CD14-positive monocyte (primary cell): ENCODE results near the gene NDST3. TPM values are rescaled to one million over a fixed set of nuclear protein-coding genes. Genes with fewer than 3 reads are reported as not detected.

ENCODE experiments used
- DNase-seq, 3 donors: peaks; one replicate each; pipeline ENCODE4 v3.0.0-alpha.2; 2011 to 2022
- H2AFZ ChIP-seq: 2 replicates; pipeline ENCODE4 v1.6.0; 2012; ENCODE audit warnings: mild to moderate bottlenecking, low read depth, low read length, inconsistent platforms; ENCODE audit not compliant: insufficient read depth, poor library complexity, severe bottlenecking
- H3K27ac ChIP-seq, 2 donors: 1 replicate in 1 of 2; 2 replicates in 1 of 2; pipeline ENCODE4 v1.5.1; 2012 to 2013; ENCODE audit warnings: low read length in 2 of 2, control low read depth in 1 of 2, inconsistent platforms in 1 of 2, low read depth in 1 of 2, mild to moderate bottlenecking in 1 of 2
- H3K27me3 ChIP-seq, 2 donors: one replicate each; pipeline versions ENCODE4 v1.6.0 to v1.6.1; 2011 to 2013; ENCODE audit warnings: low read length in 2 of 2; ENCODE audit not compliant: control insufficient read depth in 2 of 2, insufficient read depth in 2 of 2
- H3K36me3 ChIP-seq, 2 donors: replicated peaks in 1 of 2; 1 replicate in 1 of 2; 2 replicates in 1 of 2; pipeline versions ENCODE4 v1.5.1 to v1.6.1; 2012 to 2013; ENCODE audit warnings: low read length in 2 of 2, control low read depth in 1 of 2, inconsistent platforms in 1 of 2, mild to moderate bottlenecking in 1 of 2; ENCODE audit not compliant: insufficient read depth in 2 of 2, control insufficient read depth in 1 of 2
- H3K4me1 ChIP-seq, 2 donors: 1 replicate in 1 of 2; 2 replicates in 1 of 2; pipeline versions ENCODE4 v1.5.1 to v1.6.1; 2012 to 2013; ENCODE audit warnings: low read length in 2 of 2, control low read depth in 1 of 2, inconsistent platforms in 1 of 2, mild to moderate bottlenecking in 1 of 2, moderate library complexity in 1 of 2; ENCODE audit not compliant: insufficient read depth in 2 of 2, control insufficient read depth in 1 of 2
- H3K4me2 ChIP-seq: replicated peaks from 2 replicates; pipeline ENCODE3; 2012; ENCODE audit warnings: low read length, moderate library complexity, mild to moderate bottlenecking; ENCODE audit not compliant: poor library complexity, severe bottlenecking; ENCODE audit errors: extremely low read depth
- H3K4me3 ChIP-seq, 3 experiments: fragments of 200-600 bp in 1 of 3; sonication (generic) in 1 of 3; replicated peaks in 1 of 3; 1 replicate in 2 of 3; 2 replicates in 1 of 3; pipeline ENCODE4 v1.5.1; 2011 to 2013; ENCODE audit warnings: low read length in 3 of 3, mild to moderate bottlenecking in 3 of 3, control low read depth in 2 of 3, low read depth in 2 of 3, inconsistent platforms in 1 of 3, moderate library complexity in 1 of 3
- H3K79me2 ChIP-seq: 2 replicates; pipeline ENCODE4 v1.6.0; 2012; ENCODE audit warnings: mild to moderate bottlenecking, control low read depth, inconsistent platforms, low read length, moderate library complexity; ENCODE audit not compliant: insufficient read depth
- H3K9ac ChIP-seq: 2 replicates; pipeline ENCODE4 v1.6.0; 2017; ENCODE audit warnings: low read length, mild to moderate bottlenecking; ENCODE audit not compliant: insufficient read depth, poor library complexity, severe bottlenecking
- H3K9me3 ChIP-seq, 2 donors: replicated peaks in 1 of 2; 1 replicate in 1 of 2; 2 replicates in 1 of 2; pipeline versions ENCODE4 v1.5.1 to v1.6.1; 2012 to 2013; ENCODE audit warnings: low read length in 2 of 2, control low read depth in 1 of 2; ENCODE audit not compliant: control insufficient read depth in 1 of 2, insufficient read depth in 1 of 2
- H4K20me1 ChIP-seq: 2 replicates; pipeline ENCODE4 v1.6.0; 2012; ENCODE audit warnings: mild to moderate bottlenecking, low read length, control low read depth, moderate library complexity; ENCODE audit not compliant: insufficient read depth
- H3K27ac Mint-ChIP-seq, 7 donors: one replicate each; pipeline ENCODE4 v1.8.0; 2020; ENCODE audit warnings: mild to moderate bottlenecking in 7 of 7, mixed read lengths in 7 of 7, moderate library complexity in 6 of 7, inconsistent platforms in 2 of 7
- H3K27me3 Mint-ChIP-seq, 3 donors: one replicate each; pipeline ENCODE4 v1.8.0; 2021 to 2022; ENCODE audit warnings: low read depth in 3 of 3, mild to moderate bottlenecking in 3 of 3, mixed read lengths in 3 of 3, moderate library complexity in 3 of 3, inconsistent platforms in 1 of 3
- H3K36me3 Mint-ChIP-seq, 2 donors: one replicate each; pipeline ENCODE4 v1.8.0; 2020; ENCODE audit warnings: mixed read lengths in 2 of 2, inconsistent platforms in 1 of 2, mild to moderate bottlenecking in 1 of 2
- H3K4me1 Mint-ChIP-seq: one replicate; pipeline ENCODE4 v1.8.0; 2020; ENCODE audit warnings: mild to moderate bottlenecking, mixed read lengths
- H3K4me3 Mint-ChIP-seq, 2 donors: one replicate each; pipeline ENCODE4 v1.8.0; 2020; ENCODE audit warnings: mild to moderate bottlenecking in 2 of 2, mixed read lengths in 2 of 2, moderate library complexity in 1 of 2
- H3K9me3 Mint-ChIP-seq, 7 donors: one replicate each; pipeline ENCODE4 v1.8.0; 2020 to 2022; ENCODE audit warnings: mixed read lengths in 7 of 7, mild to moderate bottlenecking in 6 of 7, moderate library complexity in 6 of 7, inconsistent platforms in 2 of 7
- CTCF ChIP-seq: fragments of 200-600 bp; IDR thresholded peaks from one replicate; pipeline ENCODE4 v1.8.0; 2022; ENCODE audit warnings: antibody characterized with exemption, mild to moderate bottlenecking
- WGBS: methylation state at CpG from one replicate; pipeline ENCODE4 v1.1.5; 2013; ENCODE audit warnings: missing lambda C conversion rate; ENCODE audit not compliant: insufficient coverage; 5-methylcytosine and 5-hydroxymethylcytosine counted together
- intact Hi-C, 2 donors: fragments of 100-400 bp; cut with micrococcal nuclease; formaldehyde crosslinking; loops; one replicate each; pipeline versions ENCODE4 v1.15.0 to v1.15.1; 2023
- polyA minus RNA-seq: library from RNA; depleted of rRNA, polyadenylated mRNA; stranded (reverse); fragments of >200 nt; gene quantifications from 2 replicates; pipeline ENCODE4 v1.2.3, GENCODE V29; 2012
- polyA plus RNA-seq, 3 donors: library from polyadenylated mRNA; depleted of rRNA in 1 of 3; unstranded in 2 of 3; stranded (reverse) in 1 of 3; fragments of 300-500 nt in 2 of 3; fragments of >200 nt in 1 of 3; fragmentation: Illumina TruSeq in 2 of 3; gene quantifications; 1 replicate in 2 of 3; 2 replicates in 1 of 3; pipeline ENCODE4 v1.2.3, GENCODE V29; 2012 to 2021
- total RNA-seq, 12 experiments: library from RNA in 1 of 12; stranded (reverse) in 1 of 12; fragments of 120-200 nt in 1 of 12; gene quantifications; one replicate each; pipeline ENCODE4 v1.2.4 and lab custom pipeline; 2013 to 2026; ENCODE audit warnings: mixed read lengths in 6 of 12, inconsistent platforms in 1 of 12

The NDST3 gene
- total RNA-seq (2013): not detected
- polyA plus RNA-seq: not detected
- not detected in 2 replicates for polyA minus RNA-seq
- total RNA-seq (lab: John Stamatoyannopoulos, UW): 0 to 2.3 (median 0) reads per million in 11 experiments

GRCh38 chr4:118034053-118034785 is at the start of gene NDST3:
Gene NDST3 (plus strand): TSS chr4:118034486. CDS start chr4:118053911, 19,425 bp downstream.
- no peak within 1 kb of the TSS for H3K27ac ChIP-seq
- peaks cover 25 to 34% (median 25%) of the 10 kb centered on the region in 3 donors for H3K27me3 Mint-ChIP-seq
- intact Hi-C loops: no loop called here

DNA sequence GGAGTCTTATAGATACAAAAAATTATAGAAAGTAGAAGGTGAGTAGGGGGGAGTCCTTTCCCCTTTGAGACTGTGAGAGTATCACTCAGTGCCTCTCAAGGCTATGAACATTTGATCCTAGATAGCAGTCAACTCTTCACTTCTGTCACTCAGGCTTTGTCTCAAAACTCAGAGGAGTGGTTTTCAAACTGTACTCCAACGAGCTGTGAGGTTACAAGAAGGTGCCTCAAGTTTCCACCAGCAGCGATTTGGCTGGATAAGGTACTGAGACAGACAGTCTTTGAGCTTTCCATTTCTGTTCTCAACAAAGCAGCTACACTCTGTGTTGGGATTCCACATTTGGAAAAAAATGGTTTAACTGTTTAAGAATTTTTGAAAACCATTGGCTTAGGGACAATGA is 48.0 kb upstream of the NDST3 start:
- 100% methylated on average over 1 of the region's 2 CpGs for WGBS

More at GRCh38 chr4:118034053-118034785, at the start of gene NDST3:
- H3K9ac ChIP-seq: no peak within 1 kb of the TSS
- H3K27me3 ChIP-seq: peaks cover 28 to 32% of the 10 kb centered on the region in 2 donors
- no peaks in the 10 kb centered on the region for H3K79me2 ChIP-seq
- peak within 1 kb of the TSS; percentile 66 to 75 for H3K4me3 Mint-ChIP-seq
- peak in 2 of 3 donors; percentile 4 to 10 for DNase-seq
- peak; percentile 21 for TF ChIP-seq CTCF
- peaks cover 12% of the 10 kb centered on the region for H3K4me1 Mint-ChIP-seq
- H3K4me3 ChIP-seq: peak within 1 kb of the TSS in 2 of 3 experiments; percentile 27 to 61
- H3K4me1 ChIP-seq: peaks cover 5 to 7% of the 10 kb centered on the region in 2 donors
- peak within 1 kb of the TSS; percentile 65 for H3K4me2 ChIP-seq
- no peaks in the 10 kb centered on the region for H4K20me1 ChIP-seq
- WGBS: 0% methylated on average over 4 of the region's 11 CpGs
- H3K9me3 ChIP-seq: no peaks in the 10 kb centered on the region
- H3K36me3 Mint-ChIP-seq: peaks cover 0 to 5% of the 10 kb centered on the region in 2 donors
- H2AFZ ChIP-seq: peak within 1 kb of the TSS; percentile 59
- no peaks in the 10 kb centered on the region for H3K36me3 ChIP-seq
- H3K27ac Mint-ChIP-seq: no peak within 1 kb of the TSS
- H3K9me3 Mint-ChIP-seq: peaks cover 0 to 8% (median 0%) of the 10 kb centered on the region in 7 donors

More for the DNA sequence above, 48.0 kb upstream of the NDST3 start:
- Mint-ChIP-seq H3K27me3 (no peaks in the 10 kb centered on the region), H3K9me3 (peaks cover 0 to 10% (median 4%) of the 10 kb centered on the region in 7 donors), H3K4me3 (no peak overlapping the region), H3K4me1 (peaks cover 41% of the 10 kb centered on the region), H3K27ac (no peak overlapping the region), H3K36me3 (no peaks in the 10 kb centered on the region)
- Histone ChIP-seq H3K79me2 (no peaks in the 10 kb centered on the region), H3K4me3 (no peak overlapping the region), H3K27me3 (no peaks in the 10 kb centered on the region), H3K9ac (no peak overlapping the region), H2AFZ (no peak overlapping the region), H3K4me1 (peaks cover 29 to 38% of the 10 kb centered on the region in 2 donors), H3K27ac (no peak overlapping the region), H3K4me2 (no peak overlapping the region), H3K36me3 (no peaks in the 10 kb centered on the region), H4K20me1 (no peaks in the 10 kb centered on the region), H3K9me3 (no peaks in the 10 kb centered on the region)
- no peak for TF ChIP-seq CTCF
- DNase-seq: no peak
- intact Hi-C loops: no loop called here
